Smooth muscle cell (in vitro differentiated cells): ENCODE data around the gene CDKN2B-AS1. TPM values are rescaled to one million over a fixed set of nuclear protein-coding genes. Genes with fewer than 3 reads are reported as not detected.

Experiments
- DNase-seq: peaks from one replicate; lab custom pipeline; 2025; ENCODE audit not compliant: unreplicated experiment; lab: John Stamatoyannopoulos, UW
- H2AFZ ChIP-seq: fragments of 200-600 bp; sonication (generic); 2 replicates; pipeline ENCODE4 v1.6.0; 2016; ENCODE audit warnings: antibody characterized with exemption, low read depth, mild to moderate bottlenecking
- H3F3A ChIP-seq: fragments of 200-600 bp; sonication (generic); 2 replicates; pipeline ENCODE4 v1.6.0; 2017; ENCODE audit warnings: antibody characterized with exemption, low read depth
- H3K27ac ChIP-seq: fragments of 200-600 bp; sonication (generic); 2 replicates; pipeline ENCODE4 v1.5.1; 2016; ENCODE audit warnings: low read depth, mild to moderate bottlenecking
- H3K27me3 ChIP-seq: fragments of 200-600 bp; sonication (generic); 2 replicates; pipeline ENCODE4 v1.6.1; 2016; ENCODE audit warnings: low read depth, mild to moderate bottlenecking
- H3K36me3 ChIP-seq: fragments of 200-600 bp; sonication (generic); 2 replicates; pipeline ENCODE4 v1.5.1; 2016; ENCODE audit warnings: low read depth
- H3K4me1 ChIP-seq: fragments of 200-600 bp; sonication (generic); 2 replicates; pipeline ENCODE4 v1.5.1; 2016; ENCODE audit warnings: low read depth
- H3K4me2 ChIP-seq: fragments of 200-600 bp; sonication (generic); 2 replicates; pipeline ENCODE4 v1.6.0; 2016; ENCODE audit warnings: mild to moderate bottlenecking
- H3K4me3 ChIP-seq: fragments of 200-600 bp; sonication (generic); 2 replicates; pipeline ENCODE4 v1.5.1; 2016; ENCODE audit warnings: mild to moderate bottlenecking
- H3K79me2 ChIP-seq: fragments of 200-600 bp; sonication (generic); 2 replicates; pipeline ENCODE4 v1.6.0; 2016; ENCODE audit warnings: low read depth, mild to moderate bottlenecking
- H3K9ac ChIP-seq: fragments of 200-600 bp; sonication (generic); 2 replicates; pipeline ENCODE4 v1.6.0; 2016; ENCODE audit warnings: low read depth
- H3K9me3 ChIP-seq: fragments of 200-600 bp; sonication (generic); replicated peaks from 2 replicates; pipeline ENCODE4 v1.5.1; 2016; ENCODE audit warnings: low read depth
- H4K20me1 ChIP-seq: fragments of 200-600 bp; sonication (generic); 2 replicates; pipeline ENCODE4 v1.6.0; 2016; ENCODE audit warnings: low read depth
- CTCF ChIP-seq: fragments of 200-600 bp; sonication (generic); IDR thresholded peaks from 2 replicates; pipeline ENCODE4 v1.5.1; 2017; ENCODE audit warnings: borderline replicate concordance, mild to moderate bottlenecking, antibody characterized with exemption; ENCODE audit not compliant: insufficient read depth, poor library complexity, severe bottlenecking
- WGBS: methylation state at CpG from one replicate; pipeline ENCODE4 v1.1.7; 2016; ENCODE audit warnings: low lambda C conversion rate; 5-methylcytosine and 5-hydroxymethylcytosine counted together
- polyA plus RNA-seq: library from polyadenylated mRNA; unstranded; fragments of >200 nt; fragmentation: Nextera tagmentation; extraction: Ambion mirVana; gene quantifications from 2 replicates; pipeline ENCODE4 v1.2.1, GENCODE V29; 2016
- total RNA-seq: library from RNA; depleted of rRNA; stranded (reverse); fragments of >200 nt; gene quantifications from 2 replicates; pipeline ENCODE4 v1.2.3, GENCODE V29; 2014

Gene CDKN2B-AS1
- total and polyA plus RNA-seq, 2 experiments from 2014 or later = 32.7 to 38.5 TPM

- Histone ChIP-seq H3K4me3 (no peak overlapping the region), H3K4me2 (no peak overlapping the region), H3F3A (peaks cover 10% of the 10 kb centered on the region), H2AFZ (no peak overlapping the region), H3K36me3 (no peaks in the 10 kb centered on the region), H3K9ac (no peak overlapping the region), H3K79me2 (no peaks in the 10 kb centered on the region), H3K9me3 (no peaks in the 10 kb centered on the region), H4K20me1 (no peaks in the 10 kb centered on the region), H3K4me1 (peaks cover 17% of the 10 kb centered on the region), H3K27me3 (no peaks in the 10 kb centered on the region), H3K27ac (no peak overlapping the region)
- DNase-seq = no peak
- no peak for TF ChIP-seq CTCF
- 63% methylated on average over 4 of the region's 4 CpGs for WGBS
Observed at GRCh38 chr9:22138956-22139660, 144.5 kb downstream of the CDKN2B-AS1 start.

GRCh38 chr9:22141908-22142307 lies 147.3 kb downstream of the CDKN2B-AS1 start:
- Histone ChIP-seq H3K27me3 (no peaks in the 10 kb centered on the region), H3K4me1 (peaks cover 7% of the 10 kb centered on the region), H3K79me2 (no peaks in the 10 kb centered on the region), H4K20me1 (no peaks in the 10 kb centered on the region), H3K4me2 (peak overlapping the region; percentile 57), H3K4me3 (no peak overlapping the region), H3K9me3 (no peaks in the 10 kb centered on the region), H3F3A (peaks cover 9% of the 10 kb centered on the region), H3K9ac (no peak overlapping the region), H2AFZ (no peak overlapping the region), H3K27ac (peak overlapping the region; percentile 92), H3K36me3 (no peaks in the 10 kb centered on the region)
- TF ChIP-seq CTCF = no peak
- 8% methylated on average over 1 of the region's 1 CpG for WGBS
- DNase-seq = no peak

- WGBS = 5% methylated on average over 2 of the region's 2 CpGs
Observed at GRCh38 chr9:22142671-22143070, 148.1 kb downstream of the CDKN2B-AS1 start.

More at GRCh38 chr9:22142671-22143070, 148.1 kb downstream of the CDKN2B-AS1 start:
- no peaks in the 10 kb centered on the region for H4K20me1 ChIP-seq
- peaks cover 10% of the 10 kb centered on the region for H3K4me1 ChIP-seq
- no peaks in the 10 kb centered on the region for H3K9me3 ChIP-seq
- no peaks in the 10 kb centered on the region for H3K36me3 ChIP-seq
- H2AFZ ChIP-seq = no peak overlapping the region
- peak overlapping the region; percentile 57 for H3K4me2 ChIP-seq
- TF ChIP-seq CTCF = no peak
- H3K27me3 ChIP-seq = no peaks in the 10 kb centered on the region
- peaks cover 5% of the 10 kb centered on the region for H3F3A ChIP-seq
- H3K79me2 ChIP-seq = no peaks in the 10 kb centered on the region
- H3K9ac ChIP-seq = peak overlapping the region; percentile 50
- H3K4me3 ChIP-seq = no peak overlapping the region
- H3K27ac ChIP-seq = peak overlapping the region; percentile 92
- DNase-seq = no peak
